Stimulated activated CD8-positive, alpha-beta memory T cell treated with anti-CD3 and anti-CD28 coated beads, Interleukin-15, amount 100 ng/mL, for 4 hours (primary cell): ENCODE data around the gene RNF103.

Source experiments
- DNase-seq, 2 donors: peaks; one replicate each; pipeline ENCODE4 v3.0.0-alpha.2; 2020; ENCODE audit warnings: low read depth in 2 of 2

RNF103 gene

DNA sequence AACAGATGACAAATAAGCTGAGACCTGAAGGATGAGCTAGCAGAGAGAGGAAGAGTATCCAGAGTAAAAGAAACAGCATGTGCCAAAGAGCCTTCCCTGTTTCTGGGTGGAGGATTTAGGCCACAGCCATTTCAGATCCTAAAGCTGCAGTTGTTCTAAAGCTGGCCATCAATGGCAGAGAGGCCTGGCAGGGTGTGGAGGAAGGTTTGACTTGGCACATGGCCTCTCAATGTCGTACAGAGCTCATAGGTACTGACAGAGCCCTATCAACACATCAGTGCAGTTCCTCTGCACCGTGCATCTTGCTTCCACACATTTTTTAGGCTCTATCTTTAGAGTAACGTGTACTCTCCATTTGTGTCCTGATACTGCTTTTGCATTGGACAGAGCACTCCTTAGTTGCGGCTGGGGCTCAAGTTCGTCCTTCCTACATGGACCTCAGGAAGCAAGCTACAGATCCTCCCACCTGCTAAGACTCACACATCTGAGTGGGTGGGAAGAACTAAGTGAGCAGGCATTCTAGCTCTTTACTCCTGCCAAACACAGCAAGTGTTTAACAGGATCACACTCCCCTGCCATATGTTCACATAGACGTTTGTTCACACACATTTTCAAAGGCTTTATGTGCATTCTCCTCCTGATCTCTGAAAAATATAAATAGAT, 57.4 kb downstream of the RNF103 start:
- no peak for DNase-seq

DNA sequence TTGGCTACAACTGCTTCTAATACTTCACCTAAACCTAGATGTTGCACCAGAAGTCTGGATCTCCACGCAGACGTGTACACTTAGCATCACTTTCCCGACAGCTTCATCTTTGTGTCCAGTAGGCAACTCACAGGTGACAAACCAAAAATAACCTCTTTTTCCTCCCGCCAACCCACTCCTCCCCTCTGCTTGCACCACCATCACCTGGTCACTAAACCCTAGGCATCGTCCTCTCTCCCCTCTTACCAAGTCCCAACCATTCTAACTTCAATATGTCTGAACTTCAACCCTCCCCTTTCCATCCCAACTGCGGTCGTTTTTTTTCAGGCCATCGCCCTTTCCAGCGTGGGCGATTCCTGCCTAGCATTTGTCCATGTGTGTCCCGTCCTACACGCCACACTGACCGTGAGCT, 60.0 kb downstream of the RNF103 start:
- DNase-seq, result no peak

- peak; percentile 94 for DNase-seq
Observed at GRCh38 chr2:86562922-86563649, 60.6 kb downstream of the RNF103 start, which contains the start of gene CHMP3. TSS of gene CHMP3 (minus strand) at chr2:86563443. CDS start at chr2:86563348, 95 bp downstream.

- no peak for DNase-seq
Observed at GRCh38 chr2:86562485-86562921, 61.2 kb downstream of the RNF103 start.

GRCh38 chr2:86557836-86558235, 65.8 kb downstream of the RNF103 start:
- DNase-seq, result no peak

GRCh38 chr2:86556508-86556907, 67.2 kb downstream of the RNF103 start:
- DNase-seq, result no peak
